Neural cell (in vitro differentiated cells): Measurements from ENCODE around the gene ZNF516. TPM values are rescaled to one million over a fixed set of nuclear protein-coding genes. Genes with fewer than 3 reads are reported as not detected.

Source experiments
- H2AFZ ChIP-seq: fragments of 200-600, 300-800 bp; sonication (generic), shearing (Covaris generic); 2 replicates; pipeline ENCODE4 v1.6.0; 2014; ENCODE audit warnings: low read depth, mild to moderate bottlenecking, antibody characterized with exemption, low read length, moderate library complexity
- H3F3A ChIP-seq: fragments of 200-600 bp; shearing (Covaris generic); 2 replicates; pipeline ENCODE4 v1.6.1; 2016; ENCODE audit warnings: mild to moderate bottlenecking, moderate library complexity, mixed read lengths, antibody characterized with exemption, low read length; ENCODE audit not compliant: insufficient read depth, poor library complexity, severe bottlenecking
- H3K27ac ChIP-seq: fragments of 200-600, 300-800 bp; sonication (generic), shearing (Covaris generic); 2 replicates; pipeline ENCODE4 v1.5.1; 2014; ENCODE audit warnings: mild to moderate bottlenecking, low read length, moderate library complexity
- H3K27me3 ChIP-seq: fragments of 300-800, 200-600 bp; sonication (generic), shearing (Covaris generic); 2 replicates; pipeline ENCODE4 v1.6.0; 2014; ENCODE audit warnings: mild to moderate bottlenecking, low read depth, low read length, moderate library complexity; ENCODE audit not compliant: insufficient read depth
- H3K36me3 ChIP-seq: fragments of 300-800, 200-600 bp; sonication (generic), shearing (Covaris generic); 2 replicates; pipeline ENCODE4 v1.5.1; 2014; ENCODE audit warnings: mild to moderate bottlenecking, antibody characterized with exemption, low read length, moderate library complexity; ENCODE audit not compliant: insufficient read depth
- H3K4me2 ChIP-seq: fragments of 300-800, 200-600 bp; sonication (generic), shearing (Covaris generic); 2 replicates; pipeline ENCODE4 v1.6.0; 2014; ENCODE audit warnings: mild to moderate bottlenecking, low read length
- H3K4me3 ChIP-seq: fragments of 300-800, 200-600 bp; sonication (generic), shearing (Covaris generic); 2 replicates; pipeline ENCODE4 v1.5.1; 2014; ENCODE audit warnings: mild to moderate bottlenecking, low read length, moderate library complexity
- H3K79me2 ChIP-seq: fragments of 200-600 bp; shearing (Covaris generic); replicated peaks from 2 replicates; pipeline ENCODE4 v1.6.0; 2014; ENCODE audit warnings: mild to moderate bottlenecking, low read length, moderate library complexity; ENCODE audit not compliant: insufficient read depth
- H3K9ac ChIP-seq: fragments of 300-800, 200-600 bp; sonication (generic), shearing (Covaris generic); 2 replicates; pipeline ENCODE4 v1.6.1; 2016; ENCODE audit warnings: mild to moderate bottlenecking, low read length, mixed read lengths
- H3K9me2 ChIP-seq: fragments of 200-600 bp; shearing (Covaris generic); 2 replicates; pipeline ENCODE4 v1.6.1; 2016; ENCODE audit warnings: mild to moderate bottlenecking, low read length, mixed read lengths; ENCODE audit not compliant: insufficient read depth
- H3K9me3 ChIP-seq: fragments of 200-600, 300-800 bp; sonication (generic), shearing (Covaris generic); 2 replicates; pipeline ENCODE4 v1.6.1; 2016; ENCODE audit warnings: mild to moderate bottlenecking, mixed run types, low read length, moderate library complexity, mixed read lengths
- H4K20me1 ChIP-seq: fragments of 200-600 bp; shearing (Covaris generic); 2 replicates; pipeline ENCODE4 v1.6.1; 2016; ENCODE audit warnings: mild to moderate bottlenecking, mixed run types; ENCODE audit not compliant: insufficient read depth
- EP300 ChIP-seq: fragments of 450-650 bp; conservative IDR thresholded peaks from 2 replicates; pipeline ENCODE4 v1.6.1; 2014; ENCODE audit warnings: antibody characterized with exemption, mild to moderate bottlenecking, moderate library complexity; ENCODE audit not compliant: poor library complexity, severe bottlenecking
- EZH2 ChIP-seq: fragments of 200-600, 300-800 bp; shearing (Covaris generic), sonication (generic); IDR thresholded peaks from 2 replicates; pipeline ENCODE4 v1.6.1; 2014; ENCODE audit warnings: antibody characterized with exemption, low read length, borderline replicate concordance, mild to moderate bottlenecking; ENCODE audit not compliant: insufficient read depth, poor library complexity, severe bottlenecking
- MXI1 ChIP-seq: fragments of 450-650 bp; conservative IDR thresholded peaks from 2 replicates; pipeline ENCODE4 v1.6.1; 2014; ENCODE audit warnings: antibody characterized with exemption, mild to moderate bottlenecking; ENCODE audit not compliant: poor library complexity, severe bottlenecking
- POLR2AphosphoS5 ChIP-seq: IDR thresholded peaks from 2 replicates; pipeline ENCODE4 v1.6.1; 2012
- RAD21 ChIP-seq: fragments of 450-650 bp; conservative IDR thresholded peaks from 2 replicates; pipeline ENCODE4 v1.6.1; 2014; ENCODE audit warnings: antibody characterized with exemption, mild to moderate bottlenecking, moderate library complexity
- SMC3 ChIP-seq: fragments of 450-650 bp; conservative IDR thresholded peaks from 2 replicates; pipeline ENCODE4 v1.6.1; 2014; ENCODE audit warnings: antibody characterized with exemption, mild to moderate bottlenecking, moderate library complexity; ENCODE audit not compliant: poor library complexity
- TAF1 ChIP-seq: IDR thresholded peaks from 2 replicates; pipeline ENCODE4 v1.6.1; 2012; ENCODE audit warnings: low read depth
- polyA minus RNA-seq: library from RNA; depleted of rRNA, polyadenylated mRNA; stranded (reverse); fragments of >200 nt; gene quantifications from 2 replicates; pipeline ENCODE4 v1.2.3, GENCODE V29; 2014
- polyA plus RNA-seq: library from polyadenylated mRNA; depleted of rRNA; stranded (reverse); fragments of >200 nt; gene quantifications from 2 replicates; pipeline ENCODE4 v1.2.3, GENCODE V29; 2014
- TF ChIP-seq, protein P1 (sequence below): IDR thresholded peaks from 2 replicates; pipeline ENCODE4 v1.6.1; 2012; ENCODE audit warnings: borderline replicate concordance
- TF ChIP-seq, protein P2 (sequence below): fragments of 450-650 bp; IDR thresholded peaks from 2 replicates; pipeline ENCODE4 v1.5.1; 2014; ENCODE audit warnings: antibody characterized with exemption, mild to moderate bottlenecking, moderate library complexity; ENCODE audit not compliant: poor library complexity, severe bottlenecking

The ZNF516 gene, protein sequence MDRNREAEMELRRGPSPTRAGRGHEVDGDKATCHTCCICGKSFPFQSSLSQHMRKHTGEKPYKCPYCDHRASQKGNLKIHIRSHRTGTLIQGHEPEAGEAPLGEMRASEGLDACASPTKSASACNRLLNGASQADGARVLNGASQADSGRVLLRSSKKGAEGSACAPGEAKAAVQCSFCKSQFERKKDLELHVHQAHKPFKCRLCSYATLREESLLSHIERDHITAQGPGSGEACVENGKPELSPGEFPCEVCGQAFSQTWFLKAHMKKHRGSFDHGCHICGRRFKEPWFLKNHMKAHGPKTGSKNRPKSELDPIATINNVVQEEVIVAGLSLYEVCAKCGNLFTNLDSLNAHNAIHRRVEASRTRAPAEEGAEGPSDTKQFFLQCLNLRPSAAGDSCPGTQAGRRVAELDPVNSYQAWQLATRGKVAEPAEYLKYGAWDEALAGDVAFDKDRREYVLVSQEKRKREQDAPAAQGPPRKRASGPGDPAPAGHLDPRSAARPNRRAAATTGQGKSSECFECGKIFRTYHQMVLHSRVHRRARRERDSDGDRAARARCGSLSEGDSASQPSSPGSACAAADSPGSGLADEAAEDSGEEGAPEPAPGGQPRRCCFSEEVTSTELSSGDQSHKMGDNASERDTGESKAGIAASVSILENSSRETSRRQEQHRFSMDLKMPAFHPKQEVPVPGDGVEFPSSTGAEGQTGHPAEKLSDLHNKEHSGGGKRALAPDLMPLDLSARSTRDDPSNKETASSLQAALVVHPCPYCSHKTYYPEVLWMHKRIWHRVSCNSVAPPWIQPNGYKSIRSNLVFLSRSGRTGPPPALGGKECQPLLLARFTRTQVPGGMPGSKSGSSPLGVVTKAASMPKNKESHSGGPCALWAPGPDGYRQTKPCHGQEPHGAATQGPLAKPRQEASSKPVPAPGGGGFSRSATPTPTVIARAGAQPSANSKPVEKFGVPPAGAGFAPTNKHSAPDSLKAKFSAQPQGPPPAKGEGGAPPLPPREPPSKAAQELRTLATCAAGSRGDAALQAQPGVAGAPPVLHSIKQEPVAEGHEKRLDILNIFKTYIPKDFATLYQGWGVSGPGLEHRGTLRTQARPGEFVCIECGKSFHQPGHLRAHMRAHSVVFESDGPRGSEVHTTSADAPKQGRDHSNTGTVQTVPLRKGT
- polyA plus RNA-seq (8.3 and 11.5 TPM in 2 replicates), polyA minus RNA-seq (33.2 and 39.4 TPM in 2 replicates)

DNA sequence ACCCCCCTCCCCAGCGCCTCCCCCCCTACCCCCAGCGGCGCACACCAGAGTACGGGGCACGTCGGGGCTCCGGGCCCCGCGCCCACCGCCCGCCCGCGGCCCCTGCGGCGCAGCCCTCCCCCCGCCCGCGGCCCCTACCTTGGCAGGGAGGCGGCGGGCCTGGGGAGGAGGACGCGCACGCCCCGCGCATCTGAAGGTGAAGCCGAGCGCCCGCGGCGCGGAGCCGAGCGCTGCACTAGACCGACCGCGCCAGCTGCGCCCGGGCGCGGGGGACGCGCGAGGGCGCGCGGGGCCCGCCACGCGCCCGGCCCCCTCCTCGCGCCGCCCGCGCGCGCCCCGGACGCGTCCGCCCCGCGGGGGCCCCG, at the start of gene ZNF516:
TSS of gene ZNF516 (minus strand) at position 237 of the 365 bp plus-strand sequence. CDS start 52,188 bp downstream, outside the sequence.
- Histone ChIP-seq H3K9me2 (no peaks in the 10 kb centered on the region), H3K27me3 (no peaks in the 10 kb centered on the region), H3K9ac (peak within 1 kb of the TSS; percentile 74), H3K79me2 (peaks cover 13% of the 10 kb centered on the region), H2AFZ (peak within 1 kb of the TSS; percentile 85), H3K27ac (peak within 1 kb of the TSS; percentile 60), H4K20me1 (no peaks in the 10 kb centered on the region), H3F3A (peaks cover 4% of the 10 kb centered on the region), H3K36me3 (no peaks in the 10 kb centered on the region), H3K9me3 (no peaks in the 10 kb centered on the region), H3K4me2 (peak within 1 kb of the TSS; percentile 94), H3K4me3 (peak within 1 kb of the TSS; percentile 93)
- no peak for TF ChIP-seq POLR2AphosphoS5
- no peak for TF ChIP-seq MXI1
- TF ChIP-seq, protein P1, sequence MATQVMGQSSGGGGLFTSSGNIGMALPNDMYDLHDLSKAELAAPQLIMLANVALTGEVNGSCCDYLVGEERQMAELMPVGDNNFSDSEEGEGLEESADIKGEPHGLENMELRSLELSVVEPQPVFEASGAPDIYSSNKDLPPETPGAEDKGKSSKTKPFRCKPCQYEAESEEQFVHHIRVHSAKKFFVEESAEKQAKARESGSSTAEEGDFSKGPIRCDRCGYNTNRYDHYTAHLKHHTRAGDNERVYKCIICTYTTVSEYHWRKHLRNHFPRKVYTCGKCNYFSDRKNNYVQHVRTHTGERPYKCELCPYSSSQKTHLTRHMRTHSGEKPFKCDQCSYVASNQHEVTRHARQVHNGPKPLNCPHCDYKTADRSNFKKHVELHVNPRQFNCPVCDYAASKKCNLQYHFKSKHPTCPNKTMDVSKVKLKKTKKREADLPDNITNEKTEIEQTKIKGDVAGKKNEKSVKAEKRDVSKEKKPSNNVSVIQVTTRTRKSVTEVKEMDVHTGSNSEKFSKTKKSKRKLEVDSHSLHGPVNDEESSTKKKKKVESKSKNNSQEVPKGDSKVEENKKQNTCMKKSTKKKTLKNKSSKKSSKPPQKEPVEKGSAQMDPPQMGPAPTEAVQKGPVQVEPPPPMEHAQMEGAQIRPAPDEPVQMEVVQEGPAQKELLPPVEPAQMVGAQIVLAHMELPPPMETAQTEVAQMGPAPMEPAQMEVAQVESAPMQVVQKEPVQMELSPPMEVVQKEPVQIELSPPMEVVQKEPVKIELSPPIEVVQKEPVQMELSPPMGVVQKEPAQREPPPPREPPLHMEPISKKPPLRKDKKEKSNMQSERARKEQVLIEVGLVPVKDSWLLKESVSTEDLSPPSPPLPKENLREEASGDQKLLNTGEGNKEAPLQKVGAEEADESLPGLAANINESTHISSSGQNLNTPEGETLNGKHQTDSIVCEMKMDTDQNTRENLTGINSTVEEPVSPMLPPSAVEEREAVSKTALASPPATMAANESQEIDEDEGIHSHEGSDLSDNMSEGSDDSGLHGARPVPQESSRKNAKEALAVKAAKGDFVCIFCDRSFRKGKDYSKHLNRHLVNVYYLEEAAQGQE = no peak
- TF ChIP-seq EP300 = no peak
- no peak for TF ChIP-seq TAF1
- TF ChIP-seq SMC3 = no peak
- TF ChIP-seq, protein P2, sequence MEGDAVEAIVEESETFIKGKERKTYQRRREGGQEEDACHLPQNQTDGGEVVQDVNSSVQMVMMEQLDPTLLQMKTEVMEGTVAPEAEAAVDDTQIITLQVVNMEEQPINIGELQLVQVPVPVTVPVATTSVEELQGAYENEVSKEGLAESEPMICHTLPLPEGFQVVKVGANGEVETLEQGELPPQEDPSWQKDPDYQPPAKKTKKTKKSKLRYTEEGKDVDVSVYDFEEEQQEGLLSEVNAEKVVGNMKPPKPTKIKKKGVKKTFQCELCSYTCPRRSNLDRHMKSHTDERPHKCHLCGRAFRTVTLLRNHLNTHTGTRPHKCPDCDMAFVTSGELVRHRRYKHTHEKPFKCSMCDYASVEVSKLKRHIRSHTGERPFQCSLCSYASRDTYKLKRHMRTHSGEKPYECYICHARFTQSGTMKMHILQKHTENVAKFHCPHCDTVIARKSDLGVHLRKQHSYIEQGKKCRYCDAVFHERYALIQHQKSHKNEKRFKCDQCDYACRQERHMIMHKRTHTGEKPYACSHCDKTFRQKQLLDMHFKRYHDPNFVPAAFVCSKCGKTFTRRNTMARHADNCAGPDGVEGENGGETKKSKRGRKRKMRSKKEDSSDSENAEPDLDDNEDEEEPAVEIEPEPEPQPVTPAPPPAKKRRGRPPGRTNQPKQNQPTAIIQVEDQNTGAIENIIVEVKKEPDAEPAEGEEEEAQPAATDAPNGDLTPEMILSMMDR = no peak
- TF ChIP-seq EZH2 = no peak
- TF ChIP-seq RAD21 = no peak

DNA sequence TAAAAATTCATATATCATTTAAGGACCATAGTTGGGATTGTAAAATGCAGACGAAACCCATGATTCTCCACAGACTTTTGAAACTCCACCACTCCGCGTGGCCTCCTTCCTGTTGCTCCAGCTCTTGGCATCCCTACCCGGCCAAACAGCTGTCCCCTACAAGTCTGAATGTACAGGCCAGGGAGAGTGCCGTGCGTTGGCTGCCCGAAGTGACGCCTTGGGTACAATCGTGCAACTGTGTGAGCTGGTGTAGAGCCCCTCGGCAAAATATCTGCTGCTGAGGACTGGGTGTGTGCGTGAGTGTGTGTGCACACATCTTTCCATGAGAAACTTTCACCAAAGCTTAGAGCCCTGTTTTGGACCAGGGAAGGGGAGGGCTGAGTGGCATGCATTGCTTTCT, 43.8 kb upstream of the ZNF516 start:
- H3K9ac ChIP-seq = no peak overlapping the region
- H2AFZ ChIP-seq = no peak overlapping the region
- no peak overlapping the region for H3K27ac ChIP-seq
- H3F3A ChIP-seq = no peaks in the 10 kb centered on the region
- no peaks in the 10 kb centered on the region for H3K27me3 ChIP-seq
- H3K4me3 ChIP-seq = no peak overlapping the region
- H3K36me3 ChIP-seq = no peaks in the 10 kb centered on the region
- H4K20me1 ChIP-seq = no peaks in the 10 kb centered on the region
- no peaks in the 10 kb centered on the region for H3K9me2 ChIP-seq
- no peaks in the 10 kb centered on the region for H3K79me2 ChIP-seq
- TF ChIP-seq EP300 = no peak
- no peak overlapping the region for H3K4me2 ChIP-seq
- H3K9me3 ChIP-seq = peaks cover 6% of the 10 kb centered on the region
